GM12878 (cell line): ENCODE results near the gene STPG3. TPM values are rescaled to one million over a fixed set of nuclear protein-coding genes. Genes with fewer than 3 reads are reported as not detected.

ENCODE experiments used
- ATAC-seq: fragments of 200-7000 bp; cut with Tn5 transposase; 3 replicates; pipeline ENCODE4 v1.9.1; 2020; ENCODE audit warnings: mild to moderate bottlenecking, moderate library complexity
- BruUV-seq: library from RNA; stranded (reverse); fragments of 400-500 nt; replicated peaks from 2 replicates; lab custom pipeline; 2021; lab: Mats Ljungman, UMichigan
- CTCF ChIA-PET: fragments of 300-600 bp; sonication (Branson Sonifier 250); formaldehyde crosslinking; extraction: SDS; loops from one replicate; lab custom pipeline; 2021; ENCODE audit warnings: inconsistent platforms; lab: Yijun Ruan, JAX
- POLR2A ChIA-PET: fragments of 350-600 bp; formaldehyde crosslinking; extraction: SDS; loops from one replicate; lab custom pipeline; 2021; ENCODE audit warnings: inconsistent platforms; lab: Charles Lee
- RAD21 ChIA-PET: fragments of 300-600 bp; sonication (Branson Sonifier 250); formaldehyde crosslinking; loops from one replicate; lab custom pipeline; 2023; ENCODE audit warnings: antibody characterized with exemption; ENCODE audit not compliant: unreplicated experiment; lab: Charles Lee
- SMC1A ChIA-PET: fragments of 300-600 bp; sonication (Branson Sonifier 250); formaldehyde crosslinking; loops from one replicate; lab custom pipeline; 2023; ENCODE audit not compliant: unreplicated experiment, uncharacterized antibody; lab: Charles Lee
- DNase-seq: peaks from one replicate; pipeline ENCODE4 v3.0.0-alpha.2; 2011; ENCODE audit warnings: low read depth, low spot score
- FAIRE-seq: peaks from 3 replicates; lab custom pipeline; 2011; peaks lifted over from hg19 to GRCh38; lab: Jason Lieb, UNC
- H2AFZ ChIP-seq: 2 replicates; pipeline ENCODE4 v1.6.0; 2011; ENCODE audit warnings: low read depth, low read length, control low read depth; ENCODE audit not compliant: control insufficient read depth
- H3K27ac ChIP-seq: 2 replicates; pipeline ENCODE4 v1.5.1; 2011; ENCODE audit warnings: control low read depth; ENCODE audit not compliant: control insufficient read depth, insufficient read depth
- H3K27me3 ChIP-seq, 2 experiments: replicated peaks in 1 of 2; 2 replicates each; pipeline versions ENCODE4 v1.6.0 to v1.6.1; 2011; ENCODE audit warnings: low read length in 1 of 2; ENCODE audit not compliant: control insufficient read depth in 2 of 2, insufficient read depth in 2 of 2
- H3K36me3 ChIP-seq, 2 experiments: 2 replicates each; pipeline ENCODE4 v1.5.1; 2011; ENCODE audit warnings: low read length in 1 of 2; ENCODE audit not compliant: control insufficient read depth in 2 of 2, insufficient read depth in 2 of 2
- H3K4me1 ChIP-seq: 2 replicates; pipeline ENCODE4 v1.6.1; 2011; ENCODE audit warnings: mild to moderate bottlenecking, low read length, moderate library complexity, mixed read lengths; ENCODE audit not compliant: control insufficient read depth, insufficient read depth
- H3K4me2 ChIP-seq: 2 replicates; pipeline ENCODE4 v1.6.0; 2011; ENCODE audit warnings: control low read depth; ENCODE audit not compliant: control insufficient read depth, insufficient read depth
- H3K4me3 ChIP-seq: fragments of 200-600 bp; sonication (generic); 2 replicates; pipeline ENCODE4 v1.5.1; 2016
- H3K79me2 ChIP-seq: 2 replicates; pipeline ENCODE4 v1.6.0; 2011; ENCODE audit warnings: low read length; ENCODE audit not compliant: control insufficient read depth, insufficient read depth
- H3K9ac ChIP-seq: 2 replicates; pipeline ENCODE4 v1.8.0; 2011; ENCODE audit warnings: low read length, control low read depth, mixed read lengths; ENCODE audit not compliant: control insufficient read depth, insufficient read depth
- H3K9me3 ChIP-seq: replicated peaks from 3 replicates; pipeline ENCODE4 v1.5.1; 2011; ENCODE audit warnings: mild to moderate bottlenecking, low read length; ENCODE audit not compliant: control insufficient read depth, insufficient read depth
- H4K20me1 ChIP-seq: 2 replicates; pipeline ENCODE4 v1.6.0; 2011; ENCODE audit not compliant: control insufficient read depth, insufficient read depth
- BMI1 ChIP-seq: fragments of 450-650 bp; IDR thresholded peaks from 2 replicates; pipeline ENCODE4 v1.6.1; 2016; ENCODE audit warnings: mild to moderate bottlenecking, moderate library complexity, borderline replicate concordance
- CHD1 ChIP-seq: IDR thresholded peaks from 2 replicates; pipeline ENCODE4 v1.6.1; 2012; ENCODE audit warnings: low read depth, low read length, improper control_type of control experiment
- NR2C2 ChIP-seq: IDR thresholded peaks from 2 replicates; pipeline ENCODE4 v1.6.1; 2011; ENCODE audit warnings: borderline replicate concordance, low read depth; ENCODE audit not compliant: control insufficient read depth, insufficient read length
- SMC3 ChIP-seq: IDR thresholded peaks from 2 replicates; pipeline ENCODE4 v1.6.1; 2011; ENCODE audit warnings: low read length, improper control_type of control experiment, borderline replicate concordance
- TCF7 ChIP-seq: IDR thresholded peaks from 2 replicates; pipeline ENCODE4 v1.6.1; 2014; ENCODE audit warnings: antibody characterized with exemption, borderline replicate concordance
- ZBTB11 ChIP-seq: fragments of 450-650 bp; formaldehyde crosslinking; IDR thresholded peaks from 2 replicates; pipeline ENCODE4 v1.5.0; 2022; ENCODE audit warnings: mild to moderate bottlenecking, missing genetic modification characterization
- WGBS: methylation state at CpG from one replicate; pipeline ENCODE4 v1.1.6; 2016; ENCODE audit warnings: low lambda C conversion rate; ENCODE audit not compliant: insufficient replicate concordance, insufficient coverage; ENCODE audit errors: missing lambda C conversion rate; 5-methylcytosine and 5-hydroxymethylcytosine counted together
- in situ Hi-C: fragments of 300-500 bp; cut with MboI; formaldehyde crosslinking; loops from 9 replicates; pipeline ENCODE4 v1.14.3; 2018; ENCODE audit warnings: mixed read lengths
- intact Hi-C: fragments of 100-400 bp; cut with micrococcal nuclease; formaldehyde crosslinking; loops from one replicate; pipeline ENCODE4 v1.14.2; 2022; ENCODE audit not compliant: unreplicated experiment
- polyA plus RNA-seq, 11 experiments: library from polyadenylated mRNA; depleted of rRNA in 4 of 11; unstranded in 6 of 11; stranded (reverse) in 5 of 11; fragments of >200 nt; fragmentation: Nextera tagmentation in 4 of 11; fragmentation: Illumina TruSeq in 1 of 11; extraction: Ambion mirVana in 4 of 11; extraction: Trizol in 1 of 11; gene quantifications; 1 replicate in 1 of 11; 2 replicates in 10 of 11; pipeline versions ENCODE4 v1.2.1 to v1.2.3, GENCODE V29; 2011 to 2016; ENCODE audit warnings: inconsistent platforms in 2 of 11, missing spikeins in 2 of 11, low read depth in 1 of 11
- total RNA-seq, 4 experiments: library from RNA; depleted of rRNA in 3 of 4; stranded (reverse); fragments of >200 nt in 3 of 4; fragmentation: Illumina TruSeq in 1 of 4; extraction: Trizol in 1 of 4; gene quantifications; 2 replicates each; pipeline versions ENCODE4 v1.2.1 to v1.2.3, GENCODE V29; 2013 to 2021

STPG3 gene
- total and polyA plus RNA-seq, 10 of the 15 experiments (the other 5 are each of a cell fraction or from before 2014, with no cell fraction given), result not detected

- no peak overlapping the region for H3K4me2 ChIP-seq
- ChIA-PET CTCF (interaction anchor here (1.0 to 1.1 kb wide), 2 partner anchors 10 to 148 kb away, joined by 3 read pairs; no protein-coding TSS in a partner anchor), SMC1A (interaction anchor here (0.5 to 1.1 kb wide), 3 partner anchors 10 to 148 kb away, joined by 3 read pairs; no protein-coding TSS in a partner anchor), RAD21 (interaction anchor here (0.8 kb wide), 1 partner anchor 20 kb away, joined by 3 read pairs; the partner anchor contains the start of gene TOR4A), POLR2A (interaction anchor here (0.6 kb wide), 1 partner anchor 201 kb away, joined by 3 read pairs; no protein-coding TSS in a partner anchor)
- TF ChIP-seq BMI1 (no peak), CHD1 (no peak), TCF7 (no peak), NR2C2 (no peak), ZBTB11 (no peak), SMC3 (no peak)
- peaks cover 19% of the 10 kb centered on the region for H3K4me1 ChIP-seq
- no peaks in the 10 kb centered on the region; the same call in 1 of the 2 replicates for H3K79me2 ChIP-seq
- H2AFZ ChIP-seq, result no peak overlapping the region
- H3K4me3 ChIP-seq, result no peak overlapping the region
- no peak overlapping the region for H3K27ac ChIP-seq
- intact Hi-C loops (loop anchor here (10.0 kb wide), 1 partner anchor 228 kb away; no protein-coding TSS in a partner anchor), in situ Hi-C loops (no loop called here)
- WGBS, result 71% methylated on average over 23 of the region's 24 CpGs
- H3K27me3 ChIP-seq, result no peaks in the 10 kb centered on the region; a peak in 1 of 4 replicates
- no peaks in the 10 kb centered on the region for H3K36me3 ChIP-seq
- FAIRE-seq, result no peak
- no peaks in the 10 kb centered on the region for H4K20me1 ChIP-seq
- ATAC-seq, result no peak
- no peak for DNase-seq
- H3K9ac ChIP-seq, result no peak overlapping the region
- peaks cover 2% of the 10 kb centered on the region; the same call in 2 of the 3 replicates for H3K9me3 ChIP-seq
- BruUV-seq, result no TSS peak
Observed at GRCh38 chr9:137296670-137297664, 45.9 kb downstream of the STPG3 start.
